HT-29 (cell line): ENCODE data around the gene PLEKHG7. TPM values are rescaled to one million over a fixed set of nuclear protein-coding genes. Genes with fewer than 3 reads are reported as not detected.
A peak's percentile ranks its signal among the peaks of the same experiment; 100 is the strongest.
"Not testable (repeated sequence)": the region's sequence is repeated elsewhere in the genome, so short reads cannot be mapped to it uniquely, and the experiment has no call there.

ENCODE experiments used
- DNase-seq: peaks from one replicate; pipeline ENCODE4 v3.0.0-alpha.2; 2015; ENCODE audit warnings: low spot score
- total RNA-seq: library from RNA; depleted of rRNA; stranded (reverse); fragments of >200 nt; shearing (Covaris generic); gene quantifications from 2 replicates; pipeline ENCODE4 v1.2.3, GENCODE V29; 2014

PLEKHG7 gene
- total RNA-seq, 1 experiment from 2014 or later = 0.13 TPM

- DNase-seq = no peak
Observed at GRCh38 chr12:92745856-92746550, 43.2 kb downstream of the PLEKHG7 start.

GRCh38 chr12:92747151-92747550, 44.4 kb downstream of the PLEKHG7 start:
- DNase-seq = no peak

- not testable (repeated sequence) for DNase-seq
Observed at GRCh38 chr12:92749691-92750090, 46.9 kb downstream of the PLEKHG7 start.

- no peak for DNase-seq
Observed at GRCh38 chr12:92753976-92754885, 51.4 kb downstream of the PLEKHG7 start.

- no peak for DNase-seq
Observed at GRCh38 chr12:92756898-92757596, 54.3 kb downstream of the PLEKHG7 start.

- DNase-seq = no peak
Observed at GRCh38 chr12:92757597-92758121, 54.9 kb downstream of the PLEKHG7 start.

- peak; percentile 40 for DNase-seq
Observed at GRCh38 chr12:92759634-92760268, 57.0 kb downstream of the PLEKHG7 start.

GRCh38 chr12:92762773-92763172, 60.0 kb downstream of the PLEKHG7 start:
- DNase-seq = no peak

- DNase-seq = no peak
Observed at GRCh38 chr12:92764831-92765230, 62.0 kb downstream of the PLEKHG7 start.

- DNase-seq = no peak
Observed at GRCh38 chr12:92765871-92766270, 63.1 kb downstream of the PLEKHG7 start.

- DNase-seq = no peak
Observed at GRCh38 chr12:92769124-92769901, 66.5 kb downstream of the PLEKHG7 start.

- no peak for DNase-seq
Observed at GRCh38 chr12:92771001-92771400, 68.2 kb downstream of the PLEKHG7 start.

- DNase-seq = no peak
Observed at GRCh38 chr12:92775416-92775815, 72.6 kb downstream of the PLEKHG7 start.

- DNase-seq = no peak
Observed at GRCh38 chr12:92778525-92778924, 75.7 kb downstream of the PLEKHG7 start.

GRCh38 chr12:92779902-92780301, 77.1 kb downstream of the PLEKHG7 start:
- no peak for DNase-seq

GRCh38 chr12:92784356-92784755, 81.6 kb downstream of the PLEKHG7 start:
- no peak for DNase-seq

- DNase-seq = peak; percentile 91
Observed at GRCh38 chr12:92784797-92785562, 82.2 kb downstream of the PLEKHG7 start.

- DNase-seq = no peak
Observed at GRCh38 chr12:92785563-92785950, 82.8 kb downstream of the PLEKHG7 start.

- no peak for DNase-seq
Observed at GRCh38 chr12:92786045-92786444, 83.3 kb downstream of the PLEKHG7 start.

- not testable (repeated sequence) for DNase-seq
Observed at GRCh38 chr12:92794356-92794755, 91.6 kb downstream of the PLEKHG7 start.
